Measurements from ENCODE around the gene METAP1D. TPM values are rescaled to one million over a fixed set of nuclear protein-coding genes. Genes with fewer than 3 reads are reported as not detected.
A peak's percentile ranks its signal among the peaks of the same experiment; 100 is the strongest.

METAP1D gene
- total and polyA plus RNA-seq, 2 of the 4 experiments (the other 2 are of a cell fraction): 3.4 to 5.5 TPM

DNA sequence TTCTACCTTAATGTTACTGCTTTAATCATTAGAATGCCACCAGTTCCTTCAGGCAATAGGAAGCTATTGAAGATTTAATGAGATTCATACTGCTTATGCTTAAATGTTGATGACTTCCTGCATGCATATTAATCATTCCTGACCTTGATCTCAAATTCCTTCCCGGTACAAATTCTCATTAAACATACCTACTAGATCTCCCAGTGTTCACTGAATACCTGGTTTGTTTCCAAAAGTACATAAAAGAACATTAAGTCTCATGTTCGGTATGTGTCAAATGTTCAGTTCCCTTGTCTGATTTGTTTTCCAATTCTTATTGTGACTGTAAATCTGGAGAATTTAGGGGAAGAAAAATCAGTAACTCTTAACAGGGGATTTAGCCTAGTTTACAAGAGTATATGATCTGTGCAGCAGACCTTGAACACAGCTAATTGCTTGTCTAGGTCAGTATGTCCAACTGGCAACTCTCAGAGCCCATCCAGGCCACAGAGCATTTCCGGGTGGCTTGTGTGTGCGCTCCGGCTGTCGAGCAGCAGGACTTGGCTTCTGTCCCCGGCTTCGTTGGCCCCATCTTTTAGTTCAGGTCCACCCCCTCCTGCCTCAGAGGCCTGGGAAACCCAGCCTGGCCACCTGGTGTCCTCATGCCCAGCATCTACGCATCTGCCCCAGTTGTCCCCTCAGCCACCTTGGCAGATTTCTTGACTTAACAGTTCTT, 13.1 kb downstream of the METAP1D start:
- Histone ChIP-seq H3K4me3 (ENCODE audit: insufficient read depth, low read depth, low read length) (no peak overlapping the region), H3K4ac (ENCODE audit: low read depth, low read length) (no peak overlapping the region), H2BK5ac (ENCODE audit: low read depth, low read length, poor library complexity, severe bottlenecking) (no peak overlapping the region), H3K4me2 (ENCODE audit: low read depth, low read length) (no peak overlapping the region), H3K18ac (ENCODE audit: low read depth, low read length) (no peak overlapping the region), H3K79me1 (ENCODE audit: low read depth in 1 of 2, low read length in 2 of 2) (peaks cover 4 to 10% of the 10 kb centered on the region in 2 experiments; a peak in 3 of 4 replicates), H4K8ac (ENCODE audit: low read depth in 2 of 2, low read length in 2 of 2) (peak overlapping the region in 1 of 2 experiments; percentile 2; a peak in 1 of 4 replicates), H2BK20ac (ENCODE audit: low read depth, low read length) (no peak overlapping the region), H3K23ac (ENCODE audit: low read depth, low read length) (no peak overlapping the region), H2BK120ac (ENCODE audit: low read depth, low read length) (no peak overlapping the region; the same call in 1 of the 2 replicates), H3K9me3 (ENCODE audit: control insufficient read depth, insufficient read depth, low read length) (no peaks in the 10 kb centered on the region), H3K36me3 (ENCODE audit: control insufficient read depth, insufficient read depth, low read length) (no peaks in the 10 kb centered on the region), H4K91ac (ENCODE audit: insufficient read depth, low read depth, low read length) (no peak overlapping the region), H2AK5ac (ENCODE audit: low read depth, low read length) (no peak overlapping the region), H2AFZ (replicated peaks; ENCODE audit: low read length, poor library complexity) (peak overlapping the region; percentile 48), H4K20me1 (ENCODE audit: insufficient read depth, low read length) (no peaks in the 10 kb centered on the region; the same call in 1 of the 2 replicates), H3K27me3 (ENCODE audit: control insufficient read depth, insufficient read depth, low read length) (no peaks in the 10 kb centered on the region), H2BK15ac (ENCODE audit: low read depth, low read length) (no peak overlapping the region), H2AK9ac (replicated peaks; ENCODE audit: low read depth, low read length, poor library complexity) (no peak overlapping the region), H3K9me1 (ENCODE audit: insufficient read depth, low read length) (0 out of 2 replicates have a peak, but pooled peaks cover 2% of the 10 kb centered on the region), H3K9ac (ENCODE audit: low read depth, low read length) (no peak overlapping the region), H4K5ac (ENCODE audit: low read depth, low read length) (no peak overlapping the region), H3K14ac (replicated peaks; ENCODE audit: low read depth, low read length) (no peak overlapping the region), H3K4me1 (ENCODE audit: control insufficient read depth, insufficient read depth, low read length) (no peaks in the 10 kb centered on the region), H3K56ac (ENCODE audit: extremely low read depth, insufficient read depth, low read length) (no peak overlapping the region), H3K27ac (ENCODE audit: insufficient read depth, low read length) (no peak overlapping the region)
- BruUV-seq (replicated peaks): no TSS peak
- 83% methylated on average over 2 of the region's 9 CpGs; no CpG with 5 or more reads in 1 of the 2 experiments for WGBS, 2 experiments (ENCODE audit: extremely low coverage in 2 of 2, insufficient read length in 1 of 2)
- in situ Hi-C loops (cut with MboI; ENCODE audit: low sequenced_read_pairs) (no loop called here), dilution Hi-C loops (cut with HindIII; ENCODE audit: low sequenced_read_pairs, unreplicated experiment) (no loop called here), intact Hi-C loops (cut with micrococcal nuclease) (no loop called here)
- DNase-seq (no peak), ATAC-seq (ENCODE audit: low read depth) (no peak; the same call in 1 of the 2 replicates)
- CTCF ChIA-PET: no interaction called here
- POLR2A ChIA-PET (ENCODE audit: unreplicated experiment): no interaction called here
- no peak for TF ChIP-seq MAZ (IDR thresholded peaks at IDR 0.05; ENCODE audit: borderline replicate concordance, low read depth, low read length)
- no peak for TF ChIP-seq SMC3 (IDR thresholded peaks at IDR 0.05; ENCODE audit: low read depth, low read length)
- no peak for TF ChIP-seq RFX5 (IDR thresholded peaks at IDR 0.05; ENCODE audit: low read depth, low read length)
- no peak for TF ChIP-seq BHLHE40 (IDR thresholded peaks at IDR 0.05; ENCODE audit: low read depth, low read length)
- TF ChIP-seq CEBPB (IDR thresholded peaks at IDR 0.05; ENCODE audit: low read depth, low read length): no peak
- no peak for TF ChIP-seq FOS (IDR thresholded peaks at IDR 0.05; ENCODE audit: low read depth, low read length)
- TF ChIP-seq, protein P1, sequence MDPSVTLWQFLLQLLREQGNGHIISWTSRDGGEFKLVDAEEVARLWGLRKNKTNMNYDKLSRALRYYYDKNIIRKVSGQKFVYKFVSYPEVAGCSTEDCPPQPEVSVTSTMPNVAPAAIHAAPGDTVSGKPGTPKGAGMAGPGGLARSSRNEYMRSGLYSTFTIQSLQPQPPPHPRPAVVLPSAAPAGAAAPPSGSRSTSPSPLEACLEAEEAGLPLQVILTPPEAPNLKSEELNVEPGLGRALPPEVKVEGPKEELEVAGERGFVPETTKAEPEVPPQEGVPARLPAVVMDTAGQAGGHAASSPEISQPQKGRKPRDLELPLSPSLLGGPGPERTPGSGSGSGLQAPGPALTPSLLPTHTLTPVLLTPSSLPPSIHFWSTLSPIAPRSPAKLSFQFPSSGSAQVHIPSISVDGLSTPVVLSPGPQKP (IDR thresholded peaks at IDR 0.05; ENCODE audit: borderline replicate concordance, low read depth, low read length): no peak
- TF ChIP-seq MXI1 (IDR thresholded peaks at IDR 0.05; ENCODE audit: borderline replicate concordance, low read depth, low read length): no peak
- TF ChIP-seq RAD21 (IDR thresholded peaks at IDR 0.05; ENCODE audit: low read length): no peak
- TF ChIP-seq, protein P2, sequence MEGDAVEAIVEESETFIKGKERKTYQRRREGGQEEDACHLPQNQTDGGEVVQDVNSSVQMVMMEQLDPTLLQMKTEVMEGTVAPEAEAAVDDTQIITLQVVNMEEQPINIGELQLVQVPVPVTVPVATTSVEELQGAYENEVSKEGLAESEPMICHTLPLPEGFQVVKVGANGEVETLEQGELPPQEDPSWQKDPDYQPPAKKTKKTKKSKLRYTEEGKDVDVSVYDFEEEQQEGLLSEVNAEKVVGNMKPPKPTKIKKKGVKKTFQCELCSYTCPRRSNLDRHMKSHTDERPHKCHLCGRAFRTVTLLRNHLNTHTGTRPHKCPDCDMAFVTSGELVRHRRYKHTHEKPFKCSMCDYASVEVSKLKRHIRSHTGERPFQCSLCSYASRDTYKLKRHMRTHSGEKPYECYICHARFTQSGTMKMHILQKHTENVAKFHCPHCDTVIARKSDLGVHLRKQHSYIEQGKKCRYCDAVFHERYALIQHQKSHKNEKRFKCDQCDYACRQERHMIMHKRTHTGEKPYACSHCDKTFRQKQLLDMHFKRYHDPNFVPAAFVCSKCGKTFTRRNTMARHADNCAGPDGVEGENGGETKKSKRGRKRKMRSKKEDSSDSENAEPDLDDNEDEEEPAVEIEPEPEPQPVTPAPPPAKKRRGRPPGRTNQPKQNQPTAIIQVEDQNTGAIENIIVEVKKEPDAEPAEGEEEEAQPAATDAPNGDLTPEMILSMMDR (conservative IDR thresholded peaks at IDR 0.05; ENCODE audit: low read depth, low read length): no peak
- no peak for TF ChIP-seq MAFK (IDR thresholded peaks at IDR 0.05; ENCODE audit: low read depth, low read length)
- TF ChIP-seq, protein P3, sequence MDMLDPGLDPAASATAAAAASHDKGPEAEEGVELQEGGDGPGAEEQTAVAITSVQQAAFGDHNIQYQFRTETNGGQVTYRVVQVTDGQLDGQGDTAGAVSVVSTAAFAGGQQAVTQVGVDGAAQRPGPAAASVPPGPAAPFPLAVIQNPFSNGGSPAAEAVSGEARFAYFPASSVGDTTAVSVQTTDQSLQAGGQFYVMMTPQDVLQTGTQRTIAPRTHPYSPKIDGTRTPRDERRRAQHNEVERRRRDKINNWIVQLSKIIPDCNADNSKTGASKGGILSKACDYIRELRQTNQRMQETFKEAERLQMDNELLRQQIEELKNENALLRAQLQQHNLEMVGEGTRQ (IDR thresholded peaks at IDR 0.05; ENCODE audit: low read depth, low read length): no peak
- no peak for TF ChIP-seq NFE2L2 (IDR thresholded peaks at IDR 0.05; ENCODE audit: low read depth, low read length)
- no peak for TF ChIP-seq POLR2A (IDR thresholded peaks at IDR 0.05; ENCODE audit: low read depth, low read length)
- TF ChIP-seq CHD1 (IDR thresholded peaks at IDR 0.05; ENCODE audit: low read depth, low read length): no peak
